OCI-M2 (cell line): Measurements from ENCODE around the gene TNFSF15.

ENCODE experiments used
- DNase-seq: peaks from one replicate; lab custom pipeline; 2025; ENCODE audit not compliant: unreplicated experiment; lab: John Stamatoyannopoulos, UW

The TNFSF15 gene

DNA sequence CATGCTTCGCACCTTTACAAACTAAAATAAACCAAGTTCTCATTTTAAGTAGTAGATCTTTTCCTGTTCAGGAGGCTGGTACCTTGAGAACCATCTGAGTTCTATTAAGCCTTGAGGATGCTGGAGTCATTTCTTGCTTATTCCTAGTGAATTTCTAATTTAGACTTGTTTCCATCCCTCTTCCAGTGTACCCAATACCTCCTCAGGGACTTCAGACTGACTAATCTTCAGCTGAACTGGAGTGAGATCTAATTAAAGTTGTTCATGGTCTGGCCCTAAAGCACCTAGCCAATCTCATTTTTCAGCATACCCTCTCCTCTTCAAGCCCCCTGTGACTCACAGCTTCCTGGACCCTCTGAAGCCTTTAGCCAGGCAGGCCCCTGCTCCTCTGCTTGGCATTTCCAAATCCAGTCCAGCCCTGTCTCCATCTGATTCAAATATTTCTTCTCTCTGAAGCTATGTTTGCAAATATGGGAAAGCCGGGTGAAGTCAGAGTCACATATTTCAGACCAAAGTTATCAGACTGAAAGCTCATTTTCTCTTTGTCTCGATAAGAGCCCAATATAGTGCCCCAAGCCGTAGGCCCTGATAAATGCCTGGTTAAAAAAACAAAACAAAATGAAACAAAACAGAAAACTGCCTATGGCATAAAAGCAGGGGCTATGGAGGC, 19.4 kb upstream of the TNFSF15 start:
- DNase-seq, result no peak

DNA sequence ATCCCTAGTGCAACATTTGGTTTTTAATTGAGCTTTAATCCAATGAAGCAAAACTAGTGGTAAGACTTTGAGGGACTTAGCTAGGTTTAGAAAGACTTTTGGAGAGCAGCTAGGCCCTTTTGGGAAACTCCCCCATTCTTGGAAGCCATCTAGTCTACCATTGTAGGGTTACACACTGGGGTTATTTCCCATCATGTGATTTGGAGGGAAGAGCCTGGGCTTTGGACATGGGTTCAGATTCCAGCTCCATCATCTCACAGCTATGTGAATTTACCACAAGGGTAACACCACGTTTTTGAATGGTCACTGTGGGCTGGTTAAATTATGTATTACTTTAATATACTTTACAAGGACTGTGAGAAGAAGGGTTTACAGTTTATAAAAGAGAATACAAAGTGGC, 18.3 kb upstream of the TNFSF15 start:
- no peak for DNase-seq

DNA sequence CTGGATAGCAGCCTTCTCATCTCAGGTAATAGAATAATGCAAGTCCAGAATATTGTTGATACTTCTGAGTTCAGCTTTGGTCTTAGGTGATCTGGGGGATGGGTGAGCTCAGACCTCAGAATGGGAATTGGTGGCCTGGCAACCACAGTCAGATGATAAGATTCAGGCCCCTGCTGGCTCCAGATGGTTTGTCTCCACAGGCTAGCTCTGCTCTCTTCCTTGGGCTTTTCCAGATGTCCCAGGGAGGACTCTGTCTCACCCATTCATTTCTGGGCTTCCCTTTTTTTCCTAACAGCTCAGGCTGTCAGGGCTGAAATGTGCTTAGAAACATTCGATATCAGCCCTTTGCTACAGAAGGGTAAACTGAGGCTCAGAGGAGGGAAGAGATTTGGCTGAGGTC, 17.6 kb upstream of the TNFSF15 start:
- no peak for DNase-seq

DNA sequence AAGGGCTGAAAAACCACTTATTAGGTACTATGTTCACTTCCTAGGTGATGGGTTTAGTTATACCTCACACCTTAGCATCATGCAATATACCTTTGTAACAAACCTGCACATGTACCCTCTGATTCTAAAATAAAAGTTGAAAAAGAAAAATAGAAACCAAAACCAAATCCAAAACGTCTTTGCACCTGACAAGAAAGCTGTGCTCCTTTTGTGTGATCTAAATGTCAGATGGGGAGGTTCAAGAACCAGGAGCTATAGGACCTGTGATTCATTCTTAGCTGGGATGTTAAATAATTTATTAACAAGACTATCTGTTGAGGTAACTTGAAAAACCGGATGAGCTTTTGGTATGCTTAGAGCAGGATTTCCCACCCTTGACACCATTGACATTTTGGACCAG, 16.9 kb upstream of the TNFSF15 start:
- no peak for DNase-seq

DNA sequence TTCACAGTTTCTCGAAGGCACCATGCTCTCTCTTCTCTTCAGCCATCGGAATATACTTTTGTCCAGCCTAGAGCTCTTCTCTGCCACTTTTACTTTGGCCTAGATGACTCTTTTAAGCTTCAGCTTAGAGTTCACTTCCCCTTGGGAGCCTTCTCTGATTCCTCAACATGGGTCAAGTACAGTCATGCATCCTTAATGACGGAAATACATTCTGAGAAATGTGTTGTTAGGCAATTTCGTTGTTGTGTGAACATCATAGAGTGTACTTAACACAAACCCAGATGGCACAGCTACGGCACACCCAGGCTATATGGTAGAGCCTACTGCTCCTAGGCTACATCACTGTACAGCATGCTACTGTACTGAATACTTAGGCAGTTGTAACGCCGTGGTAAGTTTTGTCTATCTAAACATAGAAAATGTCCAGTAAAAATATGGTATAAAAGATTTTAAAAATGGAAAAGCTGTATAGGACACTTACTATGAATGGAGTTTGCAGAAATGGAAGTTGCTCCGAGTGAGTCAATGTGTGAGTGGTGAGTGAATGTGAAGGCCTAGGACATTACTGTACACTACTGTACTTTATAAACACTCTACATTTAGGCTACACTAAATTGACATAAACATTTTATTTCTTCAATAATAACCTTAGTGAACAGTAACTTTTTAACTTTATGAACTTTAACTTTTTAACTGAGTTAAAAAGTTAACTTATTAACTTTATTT, 15.1 kb upstream of the TNFSF15 start:
- no peak for DNase-seq

DNA sequence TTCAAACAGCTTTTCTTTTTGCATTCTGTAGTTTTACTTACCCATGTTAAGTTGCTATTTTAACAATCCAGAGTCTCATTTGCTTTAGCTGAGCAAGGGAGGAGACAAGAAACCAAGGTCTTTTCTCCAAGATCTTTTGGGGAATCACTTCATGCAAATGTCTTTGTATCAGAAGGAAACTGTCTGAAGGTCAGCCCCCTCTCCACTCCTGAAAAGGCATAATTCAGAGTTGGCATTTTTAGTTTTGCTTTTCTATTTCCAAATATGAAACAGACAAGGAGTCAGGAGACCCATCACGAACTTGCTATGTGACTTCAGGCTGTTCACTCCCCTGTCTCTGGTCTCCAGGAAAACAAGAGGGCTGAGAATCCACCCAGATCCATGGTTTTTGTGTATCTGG, 12.3 kb upstream of the TNFSF15 start:
- no peak for DNase-seq

DNA sequence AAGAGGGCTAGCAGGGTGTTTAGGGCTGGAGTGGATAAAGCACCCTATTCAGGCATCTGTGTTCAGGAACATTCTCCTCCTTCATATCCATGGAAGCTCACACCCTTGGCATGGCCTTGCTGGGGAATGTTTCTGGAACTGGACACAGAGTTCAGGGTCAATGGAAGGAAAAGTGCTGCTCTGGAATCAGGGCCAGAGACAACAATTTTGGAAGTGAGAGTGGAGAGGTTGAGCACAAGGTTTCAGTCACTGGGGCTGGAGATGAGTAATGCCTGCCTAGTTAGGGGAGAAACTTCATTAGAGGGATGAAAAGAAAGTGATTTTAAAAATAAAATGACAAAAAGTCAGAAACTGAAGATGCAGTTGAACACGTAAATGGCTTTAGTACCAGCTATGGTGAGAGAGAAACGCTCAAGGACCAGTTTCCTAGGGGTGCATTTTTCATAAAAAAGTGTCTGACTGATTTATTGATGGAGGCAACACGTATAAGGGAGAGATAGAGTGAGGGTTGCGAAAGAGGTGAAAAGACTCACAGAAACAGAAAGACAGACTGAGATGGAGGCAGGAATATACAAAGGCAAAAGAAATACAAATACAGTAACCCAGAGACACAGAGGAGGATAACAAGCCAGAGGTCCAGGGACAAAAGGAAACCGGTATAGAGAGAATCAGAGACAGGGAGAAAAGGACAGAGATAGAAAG, 8.0 kb upstream of the TNFSF15 start:
- DNase-seq, result no peak

DNA sequence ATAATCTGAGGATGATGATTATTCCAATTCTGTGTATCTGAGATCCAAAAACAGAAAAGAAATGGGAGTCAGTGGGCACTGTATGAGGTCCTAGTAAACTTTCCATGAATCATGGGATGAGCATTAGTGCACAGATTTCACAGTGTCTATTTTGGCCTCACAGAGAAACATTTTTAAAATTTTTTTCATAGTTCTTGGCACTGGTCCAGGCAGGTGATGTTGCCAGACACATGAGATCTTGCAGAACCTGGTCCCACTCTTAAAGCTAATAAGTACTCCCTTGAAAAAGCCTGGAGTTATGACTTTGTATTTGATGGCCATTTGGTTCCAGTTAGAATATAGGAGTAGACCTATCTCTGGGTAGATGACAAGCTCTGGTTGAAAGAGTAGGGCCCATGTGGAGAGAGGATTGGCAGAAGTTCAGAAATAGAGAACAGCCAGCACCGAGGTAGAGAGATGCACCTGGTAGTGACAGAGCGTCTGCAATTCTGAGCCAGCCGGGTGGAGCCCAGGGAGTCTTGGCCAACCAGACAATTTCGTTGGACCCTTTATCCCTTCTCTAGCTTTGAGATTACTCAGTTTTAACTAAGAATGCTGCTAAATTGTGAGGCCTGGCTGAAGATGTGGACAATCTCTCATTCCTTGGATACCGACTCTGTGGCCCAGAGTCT, 6.3 kb upstream of the TNFSF15 start:
- DNase-seq, result no peak

DNA sequence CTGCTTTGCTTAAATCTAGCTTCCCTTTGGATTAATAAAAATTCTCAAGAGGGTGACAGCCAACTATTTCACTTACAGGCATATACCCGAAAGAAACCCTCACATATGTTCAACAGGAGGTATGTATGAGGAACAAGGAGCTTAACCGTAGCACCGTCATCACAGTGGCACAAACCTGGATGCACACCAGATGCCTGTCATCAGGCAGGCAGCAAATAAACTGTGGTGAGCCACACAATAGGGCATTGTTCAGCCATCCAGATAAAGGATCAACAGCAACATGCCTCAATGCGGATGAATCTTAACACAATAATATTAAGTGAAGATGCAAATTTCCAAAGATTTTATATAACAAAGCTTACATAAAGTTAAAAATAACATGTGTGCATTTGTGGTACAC, 5.5 kb upstream of the TNFSF15 start:
- no peak for DNase-seq

DNA sequence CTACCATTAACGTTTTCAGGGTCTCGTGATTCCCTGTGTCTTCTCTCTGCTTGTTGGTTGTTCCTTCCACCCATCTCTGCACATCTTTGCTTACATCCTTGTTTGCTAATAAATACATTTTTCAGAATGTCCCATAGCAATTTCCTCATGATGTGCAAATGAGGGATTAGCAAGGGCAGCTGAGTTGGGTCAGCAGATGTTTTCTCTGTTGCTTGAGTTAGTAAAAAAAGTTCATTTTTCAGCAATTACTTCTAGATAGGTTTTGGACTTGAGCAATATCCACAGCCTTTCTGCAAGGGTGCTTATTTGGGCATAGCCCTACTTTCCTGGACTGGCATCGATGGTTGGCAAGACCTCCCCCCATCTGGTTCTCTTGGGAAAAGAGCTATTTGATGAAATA, 4.8 kb upstream of the TNFSF15 start:
- DNase-seq, result no peak

DNA sequence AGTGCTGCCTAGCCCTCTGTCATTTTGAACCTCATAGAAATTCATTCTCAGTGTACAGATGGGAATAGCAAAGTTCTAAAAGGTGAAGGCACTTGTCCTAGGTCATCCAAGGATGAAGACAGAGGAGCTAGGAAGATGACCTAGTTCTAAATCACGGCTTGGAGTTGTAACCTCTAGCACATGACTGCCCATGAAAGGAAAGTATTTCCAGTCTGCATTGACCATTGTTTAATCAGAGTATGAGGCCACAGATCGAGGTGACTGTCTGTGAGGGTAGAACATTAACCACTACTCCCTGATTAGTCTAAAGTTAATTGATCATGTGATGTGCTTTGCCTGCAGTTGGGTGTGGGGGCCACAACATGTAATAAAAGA, 674 bp upstream of the TNFSF15 start:
- no peak for DNase-seq

DNA sequence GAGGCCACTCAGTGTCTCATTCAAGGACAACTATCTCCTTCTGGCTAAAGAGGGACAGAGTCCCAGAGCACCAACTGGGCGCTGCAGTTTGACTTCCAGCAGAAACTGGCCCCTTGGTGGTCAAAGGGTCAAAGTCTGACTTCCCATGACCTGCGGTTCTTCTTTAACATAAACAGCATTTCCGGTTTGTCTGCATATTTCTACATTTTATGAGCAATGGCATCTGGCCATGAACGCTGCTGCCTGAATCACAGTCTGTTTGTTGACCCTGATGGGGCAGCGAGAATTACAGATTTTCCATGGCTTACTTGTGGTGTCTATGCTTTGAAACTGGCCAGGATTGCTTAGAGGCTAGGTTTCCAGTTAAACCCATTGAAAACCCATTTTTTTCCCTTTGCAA, 1.3 kb downstream of the TNFSF15 start:
- DNase-seq, result no peak

DNA sequence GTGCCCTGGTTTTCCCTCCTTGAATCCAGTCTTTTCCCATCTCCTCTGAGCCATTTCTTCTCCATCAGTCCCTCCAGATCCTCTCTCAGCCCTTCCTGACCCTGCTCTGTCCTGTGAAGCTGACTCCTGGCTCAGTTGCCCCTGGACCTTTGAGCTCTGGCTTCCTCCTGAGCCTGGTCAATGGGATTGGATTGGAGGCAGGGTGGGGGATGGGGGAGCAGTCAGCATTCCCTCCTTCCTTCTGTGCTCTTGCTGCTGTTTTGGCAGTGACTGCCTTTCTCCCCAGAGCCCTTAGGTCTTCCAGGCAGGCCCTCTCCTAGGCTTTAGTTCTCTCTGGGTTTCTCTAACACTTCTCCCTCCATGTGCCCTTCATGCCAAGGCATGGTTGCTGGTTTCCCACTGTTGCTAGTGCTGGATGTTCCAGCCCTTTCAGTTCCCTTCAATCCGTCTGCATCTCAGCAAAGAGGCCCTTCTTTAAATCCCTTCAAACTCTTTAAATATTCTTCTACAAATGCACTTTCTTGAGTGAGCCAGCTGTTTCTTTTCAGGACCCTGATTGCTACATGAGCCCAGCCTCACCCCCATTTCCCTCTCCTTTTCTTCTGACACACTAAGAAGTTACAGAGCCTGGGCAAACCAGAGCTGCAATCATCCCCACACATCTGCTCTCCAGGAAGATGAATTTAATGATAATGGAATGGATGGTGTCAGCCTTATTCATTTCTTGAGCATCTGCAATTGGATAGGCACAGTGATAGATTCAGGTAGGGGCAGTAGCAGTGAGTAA, 2.2 kb downstream of the TNFSF15 start:
- DNase-seq, result no peak

DNA sequence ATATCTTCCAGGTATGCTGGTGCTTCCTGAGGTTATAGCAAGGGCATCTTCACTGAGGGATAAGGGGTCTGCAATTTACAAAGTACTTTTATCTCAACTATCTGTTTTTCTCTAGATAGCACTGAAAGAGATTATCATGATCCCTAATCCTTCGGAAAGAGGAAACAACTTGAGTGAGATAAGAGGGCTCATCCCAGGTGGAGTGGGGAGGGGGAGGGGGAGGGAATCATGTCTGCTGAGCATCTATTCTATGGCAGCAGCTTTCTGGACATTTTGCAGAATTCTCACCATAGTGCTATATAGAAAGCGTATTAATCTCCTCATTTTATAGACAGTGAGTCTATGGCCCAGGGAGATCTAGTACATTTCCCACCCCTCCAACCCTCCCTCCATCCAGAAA, 5.9 kb downstream of the TNFSF15 start:
- DNase-seq, result no peak

DNA sequence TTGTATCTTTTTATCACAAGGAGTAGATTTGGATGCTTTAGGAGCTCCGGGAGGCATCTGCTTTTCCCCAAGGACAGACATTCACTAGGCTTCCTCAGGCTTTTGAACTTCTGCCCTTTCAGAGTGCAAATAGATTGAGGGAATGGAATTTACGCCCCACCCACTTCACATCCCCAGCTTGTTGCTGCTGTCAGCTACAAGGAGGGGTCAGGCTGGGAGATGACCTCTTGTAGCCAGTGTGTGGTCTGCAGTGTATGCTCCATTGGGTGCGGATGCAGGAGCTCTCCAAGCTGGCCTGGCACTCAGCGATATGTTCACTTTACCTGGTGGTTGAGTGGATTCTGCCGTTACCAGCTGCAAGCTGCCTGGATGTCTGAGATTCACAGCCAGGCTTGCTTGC, 6.4 kb downstream of the TNFSF15 start:
- no peak for DNase-seq

DNA sequence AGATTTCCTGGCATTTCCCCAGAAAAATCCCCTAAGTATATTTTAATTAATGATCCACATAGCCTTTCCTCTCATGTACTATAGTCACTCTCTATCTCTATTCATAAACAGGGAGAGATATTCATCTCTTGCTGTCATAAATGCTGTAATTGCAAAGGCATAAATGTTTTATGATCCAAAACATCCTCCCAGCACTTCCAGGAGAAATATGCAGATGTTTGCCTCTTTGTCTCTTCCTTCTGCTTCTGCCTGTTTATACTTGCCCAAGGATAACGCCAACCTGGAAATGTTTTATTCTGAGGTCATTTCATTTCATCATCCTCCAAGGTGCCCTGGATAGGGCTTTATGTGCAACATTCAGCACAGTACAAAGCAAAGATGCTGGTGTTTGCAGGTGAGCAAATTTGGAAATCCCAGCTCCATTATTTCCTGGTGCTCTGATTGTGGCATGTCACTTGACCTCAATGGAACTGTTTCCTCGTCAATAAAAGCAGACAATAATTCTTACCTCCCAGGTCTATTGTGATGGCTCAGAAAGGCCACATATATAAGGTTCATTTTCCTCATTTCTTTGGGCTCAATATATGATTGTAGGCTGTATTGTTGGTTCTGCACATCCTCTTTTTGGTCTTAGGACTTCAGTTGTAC, 6.9 kb downstream of the TNFSF15 start:
- DNase-seq, result no peak

DNA sequence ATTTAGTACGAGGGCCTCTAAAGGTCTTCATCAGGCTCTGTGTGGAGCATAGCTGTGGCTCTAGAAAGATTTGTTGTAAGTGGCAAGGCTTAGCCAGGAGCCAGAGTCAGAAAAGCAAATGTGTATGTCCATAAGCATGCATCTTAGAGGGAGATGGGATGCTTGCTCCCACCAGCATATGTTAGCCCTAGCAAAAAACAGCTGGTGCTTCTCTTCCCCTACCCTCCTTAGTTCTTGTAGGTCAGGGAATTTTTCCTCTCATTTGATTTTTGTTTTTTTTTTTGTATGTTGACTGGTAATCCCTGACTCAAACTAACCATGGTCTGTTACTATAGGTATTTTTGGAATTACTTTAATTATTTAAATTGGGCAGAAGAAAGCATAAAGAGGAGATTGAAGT, 7.7 kb downstream of the TNFSF15 start:
- DNase-seq, result no peak

DNA sequence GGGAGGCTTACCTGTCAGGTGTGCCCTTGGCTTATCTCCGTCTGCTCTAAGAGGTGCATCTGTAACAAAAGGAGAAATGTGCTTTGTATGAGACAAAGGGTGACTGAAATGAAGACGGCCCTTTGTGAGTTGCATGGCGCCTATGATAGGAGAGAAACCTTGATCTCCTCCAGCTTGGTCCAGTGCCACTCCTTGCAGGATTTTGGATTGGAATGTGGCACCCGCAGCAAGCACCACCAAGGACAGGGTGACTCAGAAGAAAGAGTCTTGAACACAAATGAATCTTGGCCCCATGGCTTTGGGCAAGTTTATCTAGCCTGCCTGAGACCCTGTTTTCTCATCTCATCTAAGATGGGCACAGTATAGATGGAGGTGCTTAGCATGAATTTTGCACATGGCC, 13.4 kb downstream of the TNFSF15 start:
- no peak for DNase-seq

DNA sequence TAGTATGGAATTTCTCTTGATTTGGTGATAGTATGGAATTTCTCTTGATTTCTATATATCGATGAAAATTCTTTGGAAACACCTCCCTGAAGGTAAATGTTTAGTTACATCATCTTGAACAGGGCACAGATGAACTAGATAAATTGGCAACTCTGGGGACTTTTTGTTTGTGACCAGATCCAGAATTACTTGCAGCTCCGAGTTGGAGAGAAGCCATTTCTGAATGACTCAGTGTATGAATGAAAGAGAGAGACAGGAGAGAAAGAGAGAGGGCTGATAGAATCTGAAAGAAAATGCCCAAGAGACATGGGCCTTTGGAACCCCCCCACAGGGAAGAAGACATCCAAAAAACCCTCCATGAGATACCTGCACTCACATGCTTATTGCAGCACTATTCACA, 14.1 kb downstream of the TNFSF15 start:
- DNase-seq, result no peak

DNA sequence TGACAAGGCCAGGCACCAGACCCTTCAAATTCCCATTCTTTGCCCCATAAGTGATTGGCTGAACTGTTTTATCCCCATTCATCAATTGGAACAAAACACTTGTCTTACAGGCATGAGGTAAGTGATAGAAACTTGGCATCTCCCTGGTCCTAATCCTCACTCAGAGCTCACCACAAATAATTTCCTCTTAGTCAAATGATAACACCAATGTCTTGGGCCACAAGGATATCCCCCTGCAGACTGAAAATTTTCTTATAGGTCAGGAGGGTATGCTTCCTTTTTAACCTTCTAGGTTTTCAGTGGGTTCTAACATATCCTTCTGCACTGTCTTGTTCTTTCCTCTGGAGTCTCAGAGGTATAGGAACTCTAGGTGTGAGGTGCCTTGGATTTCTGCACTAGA, 14.5 kb downstream of the TNFSF15 start:
- DNase-seq, result no peak

DNA sequence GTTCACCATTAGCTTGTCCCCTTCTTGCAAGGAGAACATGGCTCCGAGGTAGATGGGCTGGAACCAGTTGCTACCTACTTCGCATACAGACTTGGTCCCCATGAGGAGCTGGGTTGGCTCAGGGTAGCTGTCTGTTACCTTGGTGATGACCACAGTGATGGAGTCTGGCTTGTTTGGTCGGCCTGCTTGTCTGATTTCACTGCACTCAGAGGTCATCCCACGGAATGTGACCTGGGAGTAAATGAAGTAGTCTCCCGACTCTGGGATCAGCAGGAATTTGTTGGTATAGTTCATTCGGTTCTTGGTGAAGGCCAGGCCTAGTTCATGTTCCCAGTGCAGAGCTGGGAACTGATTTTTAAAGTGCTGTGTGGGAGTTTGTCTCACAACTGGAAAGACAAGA, 15.3 kb downstream of the TNFSF15 start:
- no peak for DNase-seq
